Epithelial cell of proximal tubule (primary cell): Measurements from ENCODE around the gene ARHGAP26. TPM values are rescaled to one million over a fixed set of nuclear protein-coding genes. Genes with fewer than 3 reads are reported as not detected.

Experiments used
- DNase-seq: peaks from one replicate; pipeline ENCODE4 v3.0.0-alpha.2; 2011; ENCODE audit warnings: low read depth
- H3K4me3 ChIP-seq: 2 replicates; pipeline ENCODE4 v1.5.1; 2011; ENCODE audit warnings: low read depth, mild to moderate bottlenecking, low read length
- total RNA-seq: library from RNA; depleted of rRNA; stranded (reverse); fragments of >200 nt; gene quantifications from 2 replicates; pipeline ENCODE4 v1.2.3, GENCODE V29; 2015
- TF ChIP-seq, protein P1 (sequence below): conservative IDR thresholded peaks from 2 replicates; pipeline ENCODE4 v1.5.1; 2012; ENCODE audit warnings: low read depth, mild to moderate bottlenecking, low read length

ARHGAP26 gene
- total RNA-seq, 1 donor from 2014 or later: 7.0 TPM

DNA sequence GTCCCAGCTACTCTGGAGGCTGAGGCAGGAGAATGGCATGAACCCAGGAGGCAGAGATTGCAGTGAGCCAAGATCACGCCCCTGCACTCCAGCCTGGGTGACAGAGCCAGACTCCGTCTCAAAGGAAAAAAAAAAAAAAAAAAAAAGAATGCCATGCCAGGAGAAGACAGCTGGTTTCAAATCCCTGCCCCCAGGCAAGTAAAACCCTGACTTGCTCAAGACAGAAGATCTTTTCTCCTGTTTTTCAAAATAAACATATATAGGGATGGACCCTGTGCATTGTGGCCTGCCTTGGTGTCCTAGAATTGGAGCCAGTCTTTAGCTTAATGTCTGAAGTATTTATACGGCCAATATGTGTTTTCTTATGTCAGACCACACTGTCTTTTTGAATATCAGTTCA lies 456.2 kb downstream of the ARHGAP26 start:
- no peak overlapping the region for H3K4me3 ChIP-seq
- TF ChIP-seq, protein P1, sequence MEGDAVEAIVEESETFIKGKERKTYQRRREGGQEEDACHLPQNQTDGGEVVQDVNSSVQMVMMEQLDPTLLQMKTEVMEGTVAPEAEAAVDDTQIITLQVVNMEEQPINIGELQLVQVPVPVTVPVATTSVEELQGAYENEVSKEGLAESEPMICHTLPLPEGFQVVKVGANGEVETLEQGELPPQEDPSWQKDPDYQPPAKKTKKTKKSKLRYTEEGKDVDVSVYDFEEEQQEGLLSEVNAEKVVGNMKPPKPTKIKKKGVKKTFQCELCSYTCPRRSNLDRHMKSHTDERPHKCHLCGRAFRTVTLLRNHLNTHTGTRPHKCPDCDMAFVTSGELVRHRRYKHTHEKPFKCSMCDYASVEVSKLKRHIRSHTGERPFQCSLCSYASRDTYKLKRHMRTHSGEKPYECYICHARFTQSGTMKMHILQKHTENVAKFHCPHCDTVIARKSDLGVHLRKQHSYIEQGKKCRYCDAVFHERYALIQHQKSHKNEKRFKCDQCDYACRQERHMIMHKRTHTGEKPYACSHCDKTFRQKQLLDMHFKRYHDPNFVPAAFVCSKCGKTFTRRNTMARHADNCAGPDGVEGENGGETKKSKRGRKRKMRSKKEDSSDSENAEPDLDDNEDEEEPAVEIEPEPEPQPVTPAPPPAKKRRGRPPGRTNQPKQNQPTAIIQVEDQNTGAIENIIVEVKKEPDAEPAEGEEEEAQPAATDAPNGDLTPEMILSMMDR: no peak
- no peak for DNase-seq

DNA sequence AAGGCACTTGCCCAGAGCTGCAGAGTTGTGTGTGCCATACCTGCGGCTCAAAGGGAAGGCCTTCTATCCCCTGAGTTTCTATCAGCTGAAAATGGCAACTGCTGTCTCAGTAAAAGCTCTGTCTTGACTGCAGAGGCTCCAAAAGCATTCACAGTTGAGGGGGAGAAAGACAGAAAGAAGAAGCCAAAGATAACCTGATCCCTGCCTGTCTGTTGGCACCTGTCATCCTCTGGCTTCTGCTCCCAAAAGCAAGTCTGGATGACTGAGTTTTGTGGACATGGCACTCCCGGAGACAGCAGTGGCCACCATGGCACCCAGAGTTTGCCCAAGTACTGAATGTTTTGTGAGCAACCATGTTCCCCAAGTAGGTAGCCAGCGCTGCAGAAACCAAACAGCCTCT lies 456.7 kb downstream of the ARHGAP26 start:
- no peak for DNase-seq
- no peak overlapping the region for H3K4me3 ChIP-seq
- TF ChIP-seq, protein P1: no peak

DNA sequence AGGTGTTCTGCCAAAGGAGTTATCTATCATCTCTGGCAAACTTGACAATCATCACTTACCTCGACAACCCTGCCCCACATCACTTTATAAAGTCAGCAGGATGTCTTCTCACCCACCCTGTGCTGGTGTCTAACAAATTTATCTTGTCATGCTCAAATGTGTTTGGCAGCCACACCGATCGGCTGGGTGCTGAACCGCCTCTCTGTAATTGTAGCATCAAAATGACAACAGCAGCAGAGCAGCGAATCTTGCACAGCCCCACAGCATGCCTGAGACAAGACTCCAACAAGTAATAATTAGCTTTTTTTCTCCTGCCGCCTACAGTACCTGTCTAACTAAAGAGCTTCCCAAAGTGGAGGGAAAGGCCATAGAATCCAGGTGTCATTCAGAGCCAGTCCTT lies 457.1 kb downstream of the ARHGAP26 start:
- TF ChIP-seq, protein P1: no peak
- DNase-seq: no peak
- no peak overlapping the region for H3K4me3 ChIP-seq

DNA sequence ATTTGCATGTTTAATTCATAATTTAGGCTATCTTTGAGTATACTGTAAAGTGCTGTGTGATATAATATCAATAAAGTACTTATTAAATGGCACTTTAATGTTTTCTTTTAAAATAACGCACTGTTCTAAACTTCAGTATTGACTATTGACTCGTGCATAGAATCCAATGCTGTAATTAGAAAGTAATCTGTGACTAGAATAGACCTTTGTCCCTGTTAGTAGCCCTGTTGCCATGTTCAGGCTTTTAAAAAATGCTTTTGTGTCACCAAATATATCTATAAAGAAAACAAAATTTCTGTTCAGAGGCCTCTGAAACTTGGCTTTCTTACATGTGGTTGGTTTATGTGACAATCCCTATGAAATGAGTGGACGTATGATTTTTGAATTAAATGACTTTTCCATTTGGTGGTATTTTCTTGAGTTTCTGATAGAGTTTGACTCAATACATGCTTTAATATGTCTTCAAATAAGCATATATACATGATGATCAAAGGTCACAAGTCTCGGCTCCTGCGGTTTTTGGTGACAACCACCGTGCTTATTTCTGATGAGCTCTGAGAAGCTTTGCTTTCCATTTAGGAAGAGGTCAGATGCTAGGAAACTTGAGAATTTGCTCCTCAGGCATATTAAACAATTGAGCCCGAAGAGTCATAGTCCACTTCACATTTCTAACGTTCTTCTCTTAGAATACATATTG lies 458.6 kb downstream of the ARHGAP26 start:
- no peak for DNase-seq
- TF ChIP-seq, protein P1: no peak
- H3K4me3 ChIP-seq: no peak overlapping the region

DNA sequence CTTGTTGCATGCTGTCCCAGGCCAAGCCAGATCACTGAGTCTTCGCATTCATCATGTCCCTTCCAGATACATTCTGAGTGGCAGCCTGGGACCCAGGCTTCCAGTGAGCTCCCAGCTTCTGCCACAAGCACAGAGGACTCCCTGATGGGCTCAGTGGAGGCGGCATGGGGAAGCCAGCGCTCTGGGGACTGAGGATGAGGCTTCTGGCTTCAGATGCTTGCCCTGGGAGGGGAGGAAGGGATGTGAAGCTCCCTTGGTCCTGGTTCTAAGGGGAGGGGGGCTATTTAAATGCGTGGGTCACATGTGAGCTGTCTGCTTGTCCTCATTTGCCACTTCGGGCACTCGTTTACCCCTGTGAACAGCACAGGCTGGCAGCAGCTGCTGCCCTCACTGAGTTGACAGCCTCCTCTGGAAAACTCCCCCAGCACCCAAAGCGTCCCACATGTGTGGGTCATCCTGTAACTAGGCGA lies 459.3 kb downstream of the ARHGAP26 start:
- no peak for DNase-seq
- TF ChIP-seq, protein P1: no peak
- H3K4me3 ChIP-seq: peak overlapping the region; percentile 10

DNA sequence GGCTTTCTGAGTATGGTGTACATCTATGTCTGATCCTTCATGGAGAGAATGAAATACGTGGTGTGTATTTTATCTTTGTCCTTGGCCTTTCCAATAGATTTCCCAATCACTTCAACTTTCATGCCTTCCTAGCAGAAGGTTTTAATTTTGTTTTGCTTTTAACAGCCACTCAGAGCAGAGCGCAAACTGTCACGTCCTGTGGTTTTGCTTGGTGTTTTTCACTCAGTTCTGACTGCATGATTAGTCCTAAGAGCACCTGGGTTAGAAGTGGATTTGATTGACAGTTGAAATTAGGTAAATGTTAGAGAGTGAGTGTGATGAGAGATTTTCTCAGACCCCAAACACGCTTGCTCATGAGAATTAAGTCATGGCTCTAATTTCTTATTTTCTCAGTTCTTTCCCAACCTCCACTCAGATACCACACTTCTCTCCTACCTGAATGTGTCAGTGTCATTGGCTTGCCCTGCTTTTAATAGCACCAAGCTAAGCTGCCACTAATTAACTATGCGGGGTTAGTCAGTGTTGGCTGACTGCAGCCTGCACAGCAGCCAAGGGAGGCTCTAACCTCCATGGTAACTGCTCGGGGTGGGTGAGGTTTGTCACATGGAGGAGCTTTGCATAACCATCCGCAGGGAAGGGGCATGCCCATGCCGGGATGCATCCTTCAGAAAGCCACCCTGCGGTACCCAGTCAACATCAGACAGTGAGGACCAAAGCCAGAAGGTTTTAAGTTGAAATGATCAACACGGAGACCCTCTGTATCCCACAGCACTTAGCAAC lies 459.9 kb downstream of the ARHGAP26 start:
- DNase-seq: peak; percentile 90
- TF ChIP-seq, protein P1: no peak
- H3K4me3 ChIP-seq: peak overlapping the region; percentile 28
